DMS 273 (cell line): ENCODE data around the gene PAAF1.

Source experiments
- DNase-seq: peaks from one replicate; lab custom pipeline; 2025; ENCODE audit not compliant: unreplicated experiment; lab: John Stamatoyannopoulos, UW

Gene PAAF1

GRCh38 chr11:73969991-73970800 lies 93.4 kb downstream of the PAAF1 start:
- peak; percentile 34 for DNase-seq

GRCh38 chr11:73971175-73971719 lies 94.4 kb downstream of the PAAF1 start:
- DNase-seq, result peak; percentile 33

GRCh38 chr11:73972187-73972586 lies 95.4 kb downstream of the PAAF1 start:
- DNase-seq, result peak; percentile 22

GRCh38 chr11:73972620-73973449 lies 96.0 kb downstream of the PAAF1 start:
- DNase-seq, result peak; percentile 32

- DNase-seq, result no peak
Observed at GRCh38 chr11:73974604-73975478, 98.0 kb downstream of the PAAF1 start.

GRCh38 chr11:73975479-73975757 lies 98.6 kb downstream of the PAAF1 start:
- no peak for DNase-seq

- no peak for DNase-seq
Observed at GRCh38 chr11:73976451-73977151, 99.8 kb downstream of the PAAF1 start.

- DNase-seq, result no peak
Observed at GRCh38 chr11:73977856-73978519, 101.2 kb downstream of the PAAF1 start.

- DNase-seq, result no peak
Observed at GRCh38 chr11:73978576-73979086, 101.8 kb downstream of the PAAF1 start.

- DNase-seq, result peak; percentile 21
Observed at GRCh38 chr11:73980001-73980961, 103.5 kb downstream of the PAAF1 start.
